Right ventricle myocardium inferior (tissue), 1 donor: ENCODE results near the gene AP5Z1. TPM values are rescaled to one million over a fixed set of nuclear protein-coding genes. Genes with fewer than 3 reads are reported as not detected.

Experiments
- ATAC-seq: fragments of 200-7000 bp; cut with Tn5 transposase; one replicate; pipeline ENCODE4 v1.9.1; 2020; ENCODE audit warnings: mild to moderate bottlenecking, moderate library complexity
- DNase-seq: peaks from one replicate; pipeline ENCODE4 v3.0.0; 2021; ENCODE audit errors: missing footprints
- intact Hi-C: fragments of 100-400 bp; cut with DNase I; formaldehyde crosslinking; loops from one replicate; pipeline ENCODE4 v1.11.0; 2022
- total RNA-seq: library from RNA; stranded (reverse); fragmentation: NEBNext Ultra II Directional; extraction: Animal tissue kit (Norgen Biotek cat#: 25700); gene quantifications from one replicate; pipeline ENCODE4 v1.2.1, GENCODE V29; 2021
- donor health status: DM: no; HTN: yes; CAD: no; lungs with severe emphysema.

AP5Z1 gene
- total RNA-seq, 1 donor from 2014 or later, result 14.4 TPM

- no peak for DNase-seq
- ATAC-seq, result no peak
- intact Hi-C loops, result no loop called here
Measured at GRCh38 chr7:4825081-4825480, 49.7 kb downstream of the AP5Z1 start.

GRCh38 chr7:4828720-4829383, 53.4 kb downstream of the AP5Z1 start:
- DNase-seq, result no peak
- intact Hi-C loops, result no loop called here
- ATAC-seq, result peak; percentile 21

- intact Hi-C loops, result no loop called here
- ATAC-seq (peak; percentile 87), DNase-seq (no peak)
Measured at GRCh38 chr7:4830176-4830575, 54.8 kb downstream of the AP5Z1 start.

GRCh38 chr7:4831723-4832495, 56.5 kb downstream of the AP5Z1 start:
- no peak for DNase-seq
- intact Hi-C loops, result no loop called here
- no peak for ATAC-seq

- intact Hi-C loops, result no loop called here
- ATAC-seq (no peak), DNase-seq (no peak)
Measured at GRCh38 chr7:4832711-4833110, 57.3 kb downstream of the AP5Z1 start.

GRCh38 chr7:4833176-4833575, 57.8 kb downstream of the AP5Z1 start:
- ATAC-seq (no peak), DNase-seq (no peak)
- intact Hi-C loops, result no loop called here

GRCh38 chr7:4833691-4834600, 58.5 kb downstream of the AP5Z1 start:
- DNase-seq (no peak), ATAC-seq (no peak)
- intact Hi-C loops, result no loop called here

GRCh38 chr7:4834601-4835397, 59.4 kb downstream of the AP5Z1 start:
- intact Hi-C loops, result loop anchor here (5.0 kb wide), 1 partner anchor 48 kb away; the partner anchor contains the start of gene RADIL
- DNase-seq (no peak), ATAC-seq (no peak)

- intact Hi-C loops, result loop anchor here (5.0 kb wide), 1 partner anchor 47 kb away; the partner anchor contains the start of gene RADIL
- DNase-seq, result no peak
- no peak for ATAC-seq
Measured at GRCh38 chr7:4835398-4836205, 60.2 kb downstream of the AP5Z1 start.

GRCh38 chr7:4836206-4836661, 60.8 kb downstream of the AP5Z1 start:
- ATAC-seq (no peak), DNase-seq (no peak)
- intact Hi-C loops, result loop anchor here (5.0 kb wide), 1 partner anchor 46 kb away; the partner anchor contains the start of gene RADIL

- ATAC-seq (no peak), DNase-seq (no peak)
- intact Hi-C loops, result loop anchor here (5.0 kb wide), 1 partner anchor 45 kb away; the partner anchor contains the start of gene RADIL
Measured at GRCh38 chr7:4837041-4837802, 61.8 kb downstream of the AP5Z1 start.

- intact Hi-C loops, result loop anchor here (5.0 kb wide), 1 partner anchor 44 kb away; the partner anchor contains the start of gene RADIL
- DNase-seq (no peak), ATAC-seq (peak; percentile 29)
Measured at GRCh38 chr7:4837803-4838625, 62.6 kb downstream of the AP5Z1 start.

GRCh38 chr7:4838626-4839334, 63.4 kb downstream of the AP5Z1 start:
- ATAC-seq (peak; percentile 2), DNase-seq (no peak)
- intact Hi-C loops, result loop anchor here (5.0 kb wide), 1 partner anchor 44 kb away; the partner anchor contains the start of gene RADIL

GRCh38 chr7:4840079-4840501, 64.7 kb downstream of the AP5Z1 start:
- ATAC-seq (no peak), DNase-seq (no peak)
- intact Hi-C loops, result no loop called here
